Endothelial cell of umbilical vein (primary cell): ENCODE measurements around the gene SNAPC4. TPM values are rescaled to one million over a fixed set of nuclear protein-coding genes. Genes with fewer than 3 reads are reported as not detected.

Source experiments
- BruUV-seq: library from RNA; stranded (reverse); fragments of 400-500 nt; replicated peaks from 2 replicates; lab custom pipeline; 2021; lab: Mats Ljungman, UMichigan
- CTCF ChIA-PET: fragments of 300-600, 350-600 bp; sonication (Branson Sonifier 250); formaldehyde crosslinking; loops from one replicate; lab custom pipeline; 2021; ENCODE audit warnings: antibody characterized with exemption, inconsistent platforms; lab: Charles Lee
- POLR2A ChIA-PET: fragments of 300-600, 350-600 bp; sonication (Branson Sonifier 250); formaldehyde crosslinking; loops from one replicate; lab custom pipeline; 2021; ENCODE audit warnings: antibody characterized with exemption, inconsistent platforms; lab: Charles Lee
- DNase-seq: peaks from one replicate; pipeline ENCODE4 v3.0.0-alpha.2; 2011; ENCODE audit warnings: low read depth, low spot score
- FAIRE-seq: peaks from 2 replicates; lab custom pipeline; 2011; peaks lifted over from hg19 to GRCh38; lab: Jason Lieb, UNC
- H2AFZ ChIP-seq: 2 replicates; pipeline ENCODE4 v1.6.0; 2012; ENCODE audit warnings: low read depth, low read length, control low read depth, inconsistent platforms
- H3K27ac ChIP-seq: 2 replicates; pipeline ENCODE4 v1.5.1; 2011; ENCODE audit warnings: low read depth, mild to moderate bottlenecking, control low read depth, low read length, moderate library complexity; ENCODE audit not compliant: insufficient read depth
- H3K27me3 ChIP-seq, 2 experiments: 2 replicates each; pipeline versions ENCODE4 v1.6.0 to v1.6.1; 2011; ENCODE audit warnings: low read length in 2 of 2, mixed read lengths in 1 of 2; ENCODE audit not compliant: control insufficient read depth in 2 of 2, insufficient read depth in 2 of 2
- H3K36me3 ChIP-seq, 2 experiments: 2 replicates in 1 of 2; 3 replicates in 1 of 2; pipeline ENCODE4 v1.5.1; 2011; ENCODE audit warnings: low read length in 2 of 2, mild to moderate bottlenecking in 1 of 2, moderate library complexity in 1 of 2; ENCODE audit not compliant: control insufficient read depth in 2 of 2, insufficient read depth in 2 of 2; ENCODE audit errors: extremely low read depth in 1 of 2
- H3K4me1 ChIP-seq: 3 replicates; pipeline ENCODE4 v1.5.1; 2011; ENCODE audit warnings: mild to moderate bottlenecking, low read length; ENCODE audit not compliant: control insufficient read depth, insufficient read depth; ENCODE audit errors: extremely low read depth
- H3K4me2 ChIP-seq: 2 replicates; pipeline ENCODE4 v1.6.1; 2011; ENCODE audit warnings: low read length, control low read depth, mixed read lengths; ENCODE audit not compliant: insufficient read depth
- H3K4me3 ChIP-seq, 3 experiments: fragments of 200-600 bp in 1 of 3; sonication (generic), shearing (Covaris generic) in 1 of 3; replicated peaks in 1 of 3; 2 replicates each; pipeline ENCODE4 v1.5.1; 2011 to 2016; ENCODE audit warnings: control low read depth in 3 of 3, low read length in 3 of 3, mild to moderate bottlenecking in 2 of 3, inconsistent platforms in 1 of 3, low read depth in 1 of 3, moderate library complexity in 1 of 3; ENCODE audit not compliant: insufficient read depth in 1 of 3
- H3K79me2 ChIP-seq: 2 replicates; pipeline ENCODE4 v1.6.0; 2012; ENCODE audit warnings: low read length, inconsistent platforms; ENCODE audit not compliant: control insufficient read depth, insufficient read depth
- H3K9ac ChIP-seq: replicated peaks from 2 replicates; pipeline ENCODE3; 2011; ENCODE audit warnings: low read length, control low read depth; ENCODE audit not compliant: insufficient read depth; ENCODE audit errors: extremely low read depth
- H3K9me1 ChIP-seq: replicated peaks from 3 replicates; pipeline ENCODE4 v1.6.0; 2011; ENCODE audit warnings: mild to moderate bottlenecking, low read length; ENCODE audit not compliant: control insufficient read depth, insufficient read depth; ENCODE audit errors: extremely low read depth
- H3K9me3 ChIP-seq: replicated peaks from 2 replicates; pipeline ENCODE4 v1.5.1; 2012; ENCODE audit warnings: low read length, inconsistent platforms; ENCODE audit not compliant: control insufficient read depth, insufficient read depth
- H4K20me1 ChIP-seq: replicated peaks from 2 replicates; pipeline ENCODE3; 2011; ENCODE audit warnings: mild to moderate bottlenecking, low read length; ENCODE audit not compliant: control insufficient read depth, insufficient read depth; ENCODE audit errors: extremely low read depth
- EZH2 ChIP-seq: IDR thresholded peaks from 2 replicates; pipeline ENCODE4 v1.6.1; 2012; ENCODE audit warnings: borderline replicate concordance, low read depth, mild to moderate bottlenecking, moderate library complexity, low read length, inconsistent platforms; ENCODE audit not compliant: severe bottlenecking
- FOS ChIP-seq: IDR thresholded peaks from 2 replicates; pipeline ENCODE4 v1.6.1; 2011; ENCODE audit warnings: mild to moderate bottlenecking, low read length, moderate library complexity, borderline replicate concordance; ENCODE audit not compliant: insufficient read depth
- GATA2 ChIP-seq: IDR thresholded peaks from 2 replicates; pipeline ENCODE4 v1.7.0; 2011; ENCODE audit warnings: low read depth, mild to moderate bottlenecking, moderate library complexity, mixed read lengths, low read length; ENCODE audit not compliant: insufficient read length, insufficient read depth
- JUN ChIP-seq: IDR thresholded peaks from 2 replicates; pipeline ENCODE4 v1.6.1; 2011; ENCODE audit warnings: borderline replicate concordance, low read depth; ENCODE audit not compliant: insufficient read length, insufficient read depth
- MYC ChIP-seq: IDR thresholded peaks from one replicate; pipeline ENCODE4 v1.6.1; 2011; ENCODE audit warnings: mild to moderate bottlenecking, low read depth, low read length
- POLR2A ChIP-seq: IDR thresholded peaks from 2 replicates; pipeline ENCODE4 v1.6.1; 2012; ENCODE audit warnings: low read depth, mild to moderate bottlenecking, control low read depth, low read length
- POLR2AphosphoS5 ChIP-seq: IDR thresholded peaks from 2 replicates; pipeline ENCODE4 v1.6.1; 2012; ENCODE audit warnings: low read depth, mild to moderate bottlenecking, control low read depth, low read length, moderate library complexity; ENCODE audit not compliant: insufficient read depth
- dilution Hi-C: fragments of 300-500 bp; cut with MboI; formaldehyde crosslinking; loops from one replicate; pipeline ENCODE4 v1.15.0; 2019; ENCODE audit warnings: low sequenced_read_pairs; ENCODE audit not compliant: extremely low pct_ligation_motif_present
- intact Hi-C: fragments of 100-400 bp; cut with micrococcal nuclease; formaldehyde crosslinking; loops from one replicate; pipeline ENCODE4 v1.10.0; 2022
- polyA plus RNA-seq, 4 experiments: library from polyadenylated mRNA; depleted of rRNA in 3 of 4; stranded (reverse) in 3 of 4; unstranded in 1 of 4; fragments of >200 nt; gene quantifications; 2 replicates each; pipeline versions ENCODE4 v1.2.1 to v1.2.3, GENCODE V29; 2011 to 2012; ENCODE audit warnings: missing spikeins in 1 of 4
- total RNA-seq: library from RNA; stranded (reverse); gene quantifications from 2 replicates; pipeline ENCODE4 v1.2.3, GENCODE V29; 2021
- TF ChIP-seq, protein P1 (sequence below), 2 donors: IDR thresholded peaks; 1 replicate in 1 of 2; 2 replicates in 1 of 2; pipeline ENCODE4 v1.5.1; 2011; ENCODE audit warnings: low read length in 2 of 2, mild to moderate bottlenecking in 2 of 2, moderate library complexity in 2 of 2, control low read depth in 1 of 2, inconsistent platforms in 1 of 2, low read depth in 1 of 2; ENCODE audit not compliant: insufficient read depth in 1 of 2; ENCODE audit errors: extremely low read depth in 1 of 2
- TF ChIP-seq, protein P2 (sequence below): IDR thresholded peaks from 2 replicates; pipeline ENCODE4 v1.6.1; 2011; ENCODE audit not compliant: insufficient read depth, insufficient read length

SNAPC4 gene
- total and polyA plus RNA-seq, 2 donors (not counting 3 experiments of a cell fraction or from before 2014, with no cell fraction given) = 6.7 to 17.5 TPM

DNA sequence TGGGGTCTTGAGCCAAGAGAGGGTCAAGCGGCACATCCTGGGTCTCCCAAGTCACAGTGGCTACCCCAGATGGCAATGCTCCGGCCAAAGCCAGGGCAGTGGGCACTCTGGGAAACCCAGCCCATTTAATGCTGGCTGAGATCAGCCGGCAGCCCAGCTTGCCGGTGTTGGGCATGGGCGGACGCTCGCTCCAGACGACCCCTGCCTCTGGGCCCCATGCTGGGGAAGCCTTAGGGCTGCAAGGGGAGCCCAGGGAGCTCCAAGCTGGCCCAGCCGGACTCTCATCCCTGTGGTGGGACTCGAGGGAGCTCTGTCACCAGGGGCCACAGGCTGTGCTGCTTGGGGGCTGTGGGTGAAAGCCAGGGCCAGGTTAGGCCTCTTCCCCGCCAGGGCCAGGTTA, 20.6 kb downstream of the SNAPC4 start:
- ChIA-PET CTCF (interaction anchor here (1.1 to 1.3 kb wide), 3 partner anchors 9 to 21 kb away, joined by 3 to 4 read pairs (median 4); no protein-coding TSS in a partner anchor), POLR2A (no interaction called here)
- intact Hi-C loops (no loop called here), dilution Hi-C loops (no loop called here)
- DNase-seq = no peak
- Histone ChIP-seq H3K9ac (no peak overlapping the region), H3K9me3 (no peaks in the 10 kb centered on the region), H3K27ac (no peak overlapping the region), H3K36me3 (peaks cover 4 to 50% of the 10 kb centered on the region in 2 experiments), H3K9me1 (no peaks in the 10 kb centered on the region), H2AFZ (no peak overlapping the region), H3K79me2 (no peaks in the 10 kb centered on the region), H3K4me2 (no peak overlapping the region), H3K4me3 (no peak overlapping the region), H4K20me1 (no peaks in the 10 kb centered on the region), H3K4me1 (no peaks in the 10 kb centered on the region), H3K27me3 (no peaks in the 10 kb centered on the region)
- no TSS peak for BruUV-seq
- FAIRE-seq = no peak
- TF ChIP-seq GATA2 (no peak), MYC (no peak)
- TF ChIP-seq, protein P1, sequence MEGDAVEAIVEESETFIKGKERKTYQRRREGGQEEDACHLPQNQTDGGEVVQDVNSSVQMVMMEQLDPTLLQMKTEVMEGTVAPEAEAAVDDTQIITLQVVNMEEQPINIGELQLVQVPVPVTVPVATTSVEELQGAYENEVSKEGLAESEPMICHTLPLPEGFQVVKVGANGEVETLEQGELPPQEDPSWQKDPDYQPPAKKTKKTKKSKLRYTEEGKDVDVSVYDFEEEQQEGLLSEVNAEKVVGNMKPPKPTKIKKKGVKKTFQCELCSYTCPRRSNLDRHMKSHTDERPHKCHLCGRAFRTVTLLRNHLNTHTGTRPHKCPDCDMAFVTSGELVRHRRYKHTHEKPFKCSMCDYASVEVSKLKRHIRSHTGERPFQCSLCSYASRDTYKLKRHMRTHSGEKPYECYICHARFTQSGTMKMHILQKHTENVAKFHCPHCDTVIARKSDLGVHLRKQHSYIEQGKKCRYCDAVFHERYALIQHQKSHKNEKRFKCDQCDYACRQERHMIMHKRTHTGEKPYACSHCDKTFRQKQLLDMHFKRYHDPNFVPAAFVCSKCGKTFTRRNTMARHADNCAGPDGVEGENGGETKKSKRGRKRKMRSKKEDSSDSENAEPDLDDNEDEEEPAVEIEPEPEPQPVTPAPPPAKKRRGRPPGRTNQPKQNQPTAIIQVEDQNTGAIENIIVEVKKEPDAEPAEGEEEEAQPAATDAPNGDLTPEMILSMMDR (IDR thresholded peaks at IDR 0.05; ENCODE audit: extremely low read depth in 1 of 2, insufficient read depth in 1 of 2, low read depth in 1 of 2, low read length in 2 of 2) = no peak

DNA sequence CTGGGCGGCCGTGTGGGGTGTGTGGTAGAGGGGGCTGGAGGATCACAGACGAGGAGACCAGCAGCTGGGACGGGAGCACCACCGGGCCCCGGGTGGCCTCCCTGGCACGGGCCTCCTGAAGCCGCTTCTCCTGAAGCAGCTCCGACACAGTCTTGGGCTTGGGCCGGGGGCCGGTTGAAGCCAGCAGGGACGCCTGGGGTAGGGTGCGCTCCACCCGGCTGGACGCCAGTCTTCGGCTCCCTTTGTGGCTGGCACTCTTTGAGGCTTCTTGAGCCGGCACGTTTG, 21.0 kb downstream of the SNAPC4 start:
- FAIRE-seq (no peak), DNase-seq (no peak)
- BruUV-seq = no TSS peak
- dilution Hi-C loops = no loop called here
- Histone ChIP-seq H3K4me2 (no peak overlapping the region), H3K79me2 (no peaks in the 10 kb centered on the region), H3K9me3 (no peaks in the 10 kb centered on the region), H3K9ac (no peak overlapping the region), H2AFZ (no peak overlapping the region), H3K27me3 (no peaks in the 10 kb centered on the region), H3K9me1 (no peaks in the 10 kb centered on the region), H3K36me3 (peaks cover 4 to 46% of the 10 kb centered on the region in 2 experiments), H4K20me1 (no peaks in the 10 kb centered on the region), H3K27ac (no peak overlapping the region), H3K4me1 (no peaks in the 10 kb centered on the region), H3K4me3 (no peak overlapping the region)
- TF ChIP-seq JUN (no peak), EZH2 (no peak), GATA2 (no peak), MYC (no peak), POLR2A (no peak), POLR2AphosphoS5 (no peak), FOS (no peak)
- TF ChIP-seq, protein P2, sequence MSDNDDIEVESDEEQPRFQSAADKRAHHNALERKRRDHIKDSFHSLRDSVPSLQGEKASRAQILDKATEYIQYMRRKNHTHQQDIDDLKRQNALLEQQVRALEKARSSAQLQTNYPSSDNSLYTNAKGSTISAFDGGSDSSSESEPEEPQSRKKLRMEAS = no peak
- TF ChIP-seq, protein P1 (IDR thresholded peaks at IDR 0.05; ENCODE audit: extremely low read depth in 1 of 2, insufficient read depth in 1 of 2, low read depth in 1 of 2, low read length in 2 of 2) = no peak
- intact Hi-C loops = no loop called here
- POLR2A ChIA-PET = no interaction called here
- CTCF ChIA-PET = interaction anchor here (1.1 to 1.3 kb wide), 3 partner anchors 8 to 22 kb away, joined by 3 to 4 read pairs (median 4); no protein-coding TSS in a partner anchor
